ENCODE results near the gene CRYL1.

The CRYL1 gene

DNA sequence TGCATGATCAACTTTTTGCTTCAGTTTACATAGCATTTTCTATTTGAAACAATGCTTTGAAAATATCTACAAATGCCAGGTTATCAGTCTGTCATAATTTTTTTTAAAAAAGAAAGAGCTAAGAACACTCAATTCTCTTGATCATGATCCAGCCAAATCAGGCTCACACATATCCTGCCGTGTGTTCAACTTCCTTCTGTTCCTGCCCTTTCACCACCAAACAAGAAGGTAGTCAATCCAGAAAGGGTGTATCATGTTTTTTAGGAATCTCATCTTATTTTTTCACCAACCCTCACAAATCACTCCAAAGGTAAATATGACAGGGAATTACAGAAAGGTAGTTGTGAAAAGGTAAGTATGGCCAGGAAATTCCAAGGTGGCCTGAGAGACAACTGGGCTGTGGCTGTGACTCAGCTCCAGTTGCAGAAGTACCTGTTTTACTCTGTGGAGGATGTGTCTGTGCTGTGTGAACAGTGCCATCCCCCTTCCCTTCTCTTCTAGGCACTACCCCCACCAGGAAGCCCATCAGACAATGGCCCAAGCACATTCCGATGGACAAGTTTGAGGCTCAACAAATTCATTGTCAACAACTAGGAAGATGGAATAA, 154.7 kb downstream of the CRYL1 start:
- no peak for DNase-seq (ENCODE audit: low spot score)

DNA sequence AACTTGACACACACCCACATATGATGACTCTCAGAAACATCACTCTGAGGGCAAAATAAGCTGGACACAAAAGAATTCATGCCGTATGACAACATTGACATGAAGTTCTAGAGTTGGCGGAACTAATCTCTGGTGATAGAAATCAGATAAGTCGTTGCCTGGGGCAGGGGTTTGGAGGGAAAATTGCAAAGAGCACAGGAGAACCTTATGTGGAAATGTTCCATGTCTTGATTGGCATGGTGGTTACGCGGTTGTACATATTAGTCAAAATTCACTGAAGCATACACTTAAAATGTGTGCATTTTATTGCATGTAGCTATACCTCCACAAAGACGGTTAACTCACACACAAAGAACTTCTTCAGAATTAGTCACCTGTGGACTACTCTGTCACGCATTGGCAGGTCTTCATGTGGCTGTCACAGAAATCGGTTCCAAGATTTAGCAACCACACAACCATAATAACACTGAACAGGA, 155.7 kb downstream of the CRYL1 start:
- DNase-seq (ENCODE audit: low spot score), result no peak

DNA sequence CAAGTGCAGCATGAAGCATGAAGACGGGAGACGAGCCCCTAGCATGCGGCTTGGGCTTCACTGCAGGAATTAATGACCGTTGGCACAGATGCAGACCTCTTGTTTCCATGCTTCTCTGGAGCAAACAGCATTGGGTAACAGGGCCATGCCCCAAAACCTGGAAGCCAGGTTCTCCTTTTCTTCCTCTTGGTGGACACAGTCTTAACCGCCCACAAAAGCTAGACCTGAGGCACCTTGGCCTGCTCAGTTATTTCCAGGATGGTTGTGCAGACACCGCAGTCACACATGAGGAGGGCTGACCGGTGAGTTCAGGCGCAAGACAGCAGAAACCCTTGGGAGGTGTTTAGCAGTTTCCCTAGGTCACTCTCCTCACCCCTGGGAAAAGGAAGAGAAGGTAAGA, 159.6 kb downstream of the CRYL1 start:
- DNase-seq (ENCODE audit: low spot score), result no peak

DNA sequence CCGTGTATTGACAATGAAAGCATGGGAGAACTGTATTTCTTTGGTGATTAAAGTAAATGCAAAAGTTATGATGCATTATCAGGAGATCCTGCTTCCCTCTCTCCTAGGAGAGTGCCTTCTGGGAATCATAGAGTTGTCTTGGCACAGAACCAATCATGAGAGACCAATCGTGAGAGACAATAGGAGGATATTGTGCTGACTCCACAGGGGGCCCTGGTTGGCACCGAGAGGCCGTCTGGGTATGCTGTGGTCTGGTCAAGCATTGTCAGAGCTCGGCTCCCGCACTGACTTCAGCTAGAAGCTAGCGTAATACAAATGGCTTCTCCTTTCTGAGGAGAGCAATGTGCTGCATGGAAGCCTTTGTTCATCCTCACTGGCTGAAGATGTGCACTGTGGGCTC, 162.1 kb downstream of the CRYL1 start:
- no peak for DNase-seq (ENCODE audit: low spot score)

DNA sequence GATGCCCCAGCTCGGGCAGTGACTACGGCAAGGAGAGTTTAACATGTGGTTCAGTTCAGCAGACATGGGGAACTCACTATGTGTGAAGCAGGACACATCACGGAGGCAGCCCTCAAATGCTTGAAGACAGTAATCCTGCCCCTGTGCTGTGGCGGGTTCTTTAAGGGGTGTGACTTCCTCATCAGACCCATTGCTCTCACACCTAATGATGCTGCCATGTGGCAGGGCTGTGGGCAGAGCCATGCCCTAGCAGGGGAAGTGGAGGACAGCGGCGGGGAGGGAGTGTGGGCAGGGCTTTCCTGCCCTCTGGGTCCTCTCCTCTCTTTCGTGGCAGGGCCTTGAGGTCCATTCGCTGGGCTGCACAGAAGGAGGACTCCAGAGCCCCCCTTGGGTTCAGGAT, 162.5 kb downstream of the CRYL1 start:
- no peak for DNase-seq (ENCODE audit: low spot score)

DNA sequence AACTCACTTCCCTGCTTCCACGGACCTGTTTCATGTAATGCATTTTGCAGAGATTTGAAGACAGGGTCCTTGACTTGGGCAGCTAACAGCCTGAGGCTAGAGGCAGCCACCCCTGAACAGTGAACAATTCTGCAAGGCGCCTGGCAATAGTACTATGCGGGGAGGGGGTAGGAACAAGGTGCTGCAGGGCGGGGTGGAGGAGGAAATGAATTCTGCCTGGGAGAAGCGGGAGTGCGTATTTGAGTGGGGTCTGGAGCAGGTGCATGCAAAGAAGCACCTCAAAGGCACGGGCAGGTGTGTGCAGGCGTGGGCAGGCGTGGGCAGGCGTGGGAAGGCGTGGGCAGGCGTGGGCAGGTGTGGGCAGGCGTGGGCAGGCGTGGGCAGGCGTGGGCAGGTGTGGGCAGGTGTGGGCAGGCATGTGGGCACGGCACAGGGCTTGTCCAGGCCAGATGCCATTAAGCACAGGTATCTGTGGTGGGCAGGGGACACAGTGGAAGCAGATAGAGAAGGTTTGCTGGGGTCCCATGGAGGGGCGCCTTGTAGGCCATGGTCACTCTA, 163.1 kb downstream of the CRYL1 start:
- DNase-seq (ENCODE audit: low spot score), result no peak

DNA sequence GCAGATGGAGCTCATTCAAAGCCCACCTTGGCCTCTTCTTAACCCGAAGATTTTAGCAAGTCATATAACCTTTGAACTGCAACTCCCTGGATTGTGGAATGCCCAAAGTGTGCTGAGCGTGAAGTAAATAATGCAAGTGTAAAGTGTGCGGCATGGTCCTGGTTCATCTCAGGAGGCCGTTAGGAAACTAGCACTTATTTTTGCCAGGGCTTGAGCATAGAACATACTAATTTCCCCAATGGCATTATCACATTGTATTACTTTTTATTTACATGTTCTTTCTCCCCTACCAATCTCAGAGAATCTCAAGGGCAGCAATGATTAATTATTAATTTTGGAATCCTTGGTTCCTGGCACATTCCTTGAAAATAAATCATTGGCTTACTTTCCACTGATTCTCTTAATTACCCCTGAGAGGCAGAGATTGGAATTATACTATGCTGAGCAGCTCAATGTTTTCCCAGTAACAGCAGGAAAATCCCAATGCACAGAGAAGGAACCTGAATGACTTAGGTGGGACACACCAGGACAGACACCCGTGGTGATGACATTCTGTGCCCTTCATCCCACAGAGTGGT, 164.7 kb downstream of the CRYL1 start:
- no peak for DNase-seq (ENCODE audit: low spot score)

DNA sequence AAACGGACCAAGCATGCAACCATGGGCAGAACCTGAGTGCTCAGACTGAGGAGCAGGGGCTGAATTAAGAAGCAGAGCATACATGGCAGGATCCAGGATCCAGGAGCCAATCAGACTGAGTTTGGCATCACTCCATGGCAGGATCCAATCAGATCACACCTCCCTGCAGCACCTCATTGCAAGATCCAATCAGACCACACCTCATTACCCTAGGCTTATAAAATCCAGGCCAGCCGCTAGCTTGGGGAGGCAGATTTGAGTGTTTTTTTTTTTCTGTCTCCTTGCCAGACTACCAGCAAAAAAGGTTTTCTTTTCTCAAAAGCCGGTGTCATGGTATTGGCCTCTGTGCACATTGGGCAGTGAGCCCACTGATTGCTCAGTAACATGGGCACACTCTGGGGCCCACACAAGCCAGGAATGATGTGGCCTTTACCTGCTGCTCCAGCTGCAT, 165.6 kb downstream of the CRYL1 start:
- DNase-seq (ENCODE audit: low spot score), result no peak

DNA sequence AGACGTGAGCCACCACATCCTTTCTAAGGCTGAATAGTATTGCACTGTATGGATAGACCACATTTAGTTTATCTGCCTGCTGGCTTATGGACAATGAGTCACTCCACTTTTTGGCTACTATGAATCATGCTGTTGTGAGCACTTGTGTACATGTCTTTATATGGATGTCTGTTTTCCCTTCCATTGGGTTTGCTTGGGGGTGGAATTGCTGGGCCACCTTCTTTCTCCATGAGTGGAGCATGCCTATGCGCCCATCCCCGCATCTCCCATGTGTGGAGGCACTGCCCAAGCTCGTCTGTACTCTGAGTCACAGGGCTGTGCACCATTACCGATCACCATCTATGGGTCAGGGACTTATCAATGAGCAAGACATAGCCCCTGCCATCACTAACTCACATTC, 166.3 kb downstream of the CRYL1 start:
- peak; percentile 82 for DNase-seq (ENCODE audit: low spot score)

DNA sequence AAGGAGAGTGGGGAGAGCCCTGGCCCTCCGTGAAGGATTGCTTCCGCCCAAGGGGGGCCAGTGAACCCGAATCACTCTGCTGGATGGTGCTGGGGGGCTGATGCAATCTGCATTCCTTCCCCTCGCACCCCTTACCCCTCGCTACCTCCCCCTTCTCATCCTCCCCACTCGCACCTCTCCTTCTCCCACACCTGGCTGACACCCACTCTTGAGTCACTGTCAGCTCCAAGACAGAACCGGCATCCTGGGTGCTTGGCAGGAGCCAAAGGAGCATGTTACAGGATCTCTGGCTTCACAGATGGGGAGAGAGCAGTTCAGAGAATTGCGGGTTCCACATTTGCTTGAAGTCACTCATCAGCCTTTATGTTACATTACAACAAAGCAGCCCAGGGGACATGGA, 167.6 kb downstream of the CRYL1 start:
- DNase-seq (ENCODE audit: low spot score), result no peak

DNA sequence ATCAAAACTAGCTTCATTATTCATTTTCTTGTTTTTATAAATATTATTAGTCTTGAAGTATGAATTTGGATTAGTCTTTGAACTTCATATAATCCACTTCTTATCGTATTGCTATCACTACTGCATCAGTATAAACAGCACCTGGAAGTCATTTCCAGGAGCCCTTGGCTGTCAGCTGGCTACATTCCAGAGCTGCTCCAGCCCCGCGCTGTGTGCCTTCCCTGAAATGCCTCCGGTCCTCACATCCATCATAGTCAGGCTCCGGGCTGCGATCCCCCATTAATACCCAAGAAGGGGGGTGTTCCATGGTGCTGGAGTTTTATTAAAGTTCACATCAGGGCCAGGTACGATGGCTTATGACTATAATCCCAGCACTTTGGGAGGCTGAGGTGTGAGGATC, 169.2 kb downstream of the CRYL1 start:
- DNase-seq (ENCODE audit: low spot score), result no peak

DNA sequence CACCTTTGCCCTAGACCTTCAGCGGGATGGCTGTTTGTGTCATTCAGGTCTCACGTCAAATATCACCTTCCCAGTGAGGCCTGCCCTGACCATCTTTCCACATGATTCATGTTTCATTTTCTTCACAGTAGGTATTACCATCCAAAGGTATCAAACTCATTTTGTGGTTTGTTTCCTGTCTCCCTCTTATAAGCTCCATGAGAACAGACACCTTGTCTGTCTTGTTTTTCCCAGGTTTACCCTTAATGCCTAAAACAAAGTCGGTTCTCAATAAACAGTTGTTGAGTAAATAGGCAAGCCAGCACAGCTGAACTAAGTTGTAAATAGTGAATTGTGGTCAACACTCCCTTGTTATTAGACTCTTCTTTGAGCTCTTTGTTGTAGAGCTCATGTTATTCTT, 170.9 kb downstream of the CRYL1 start:
- no peak for DNase-seq (ENCODE audit: low spot score)

DNA sequence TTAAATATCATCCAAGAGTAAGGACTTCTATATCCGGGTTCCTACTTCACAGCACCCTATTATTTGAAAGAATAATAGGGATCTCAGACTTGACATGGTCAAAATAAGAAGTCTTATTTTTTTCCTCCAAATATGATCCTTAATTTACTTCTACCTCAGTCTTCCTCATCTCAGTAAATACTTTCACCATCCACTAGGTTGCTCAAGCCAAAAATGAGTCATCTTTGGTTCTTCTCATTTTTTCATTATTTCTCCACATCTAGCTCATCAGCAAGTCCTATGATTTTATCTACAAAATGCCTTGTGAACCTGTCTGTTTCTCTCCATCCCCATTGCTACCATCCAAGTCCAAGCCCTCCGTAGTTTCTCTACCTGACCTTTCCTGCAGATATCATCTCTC, 171.7 kb downstream of the CRYL1 start:
- DNase-seq (ENCODE audit: low spot score), result peak; percentile 51

All from AG20443 (cell line).